ENCODE data around the gene PSD4.

Gene PSD4

DNA sequence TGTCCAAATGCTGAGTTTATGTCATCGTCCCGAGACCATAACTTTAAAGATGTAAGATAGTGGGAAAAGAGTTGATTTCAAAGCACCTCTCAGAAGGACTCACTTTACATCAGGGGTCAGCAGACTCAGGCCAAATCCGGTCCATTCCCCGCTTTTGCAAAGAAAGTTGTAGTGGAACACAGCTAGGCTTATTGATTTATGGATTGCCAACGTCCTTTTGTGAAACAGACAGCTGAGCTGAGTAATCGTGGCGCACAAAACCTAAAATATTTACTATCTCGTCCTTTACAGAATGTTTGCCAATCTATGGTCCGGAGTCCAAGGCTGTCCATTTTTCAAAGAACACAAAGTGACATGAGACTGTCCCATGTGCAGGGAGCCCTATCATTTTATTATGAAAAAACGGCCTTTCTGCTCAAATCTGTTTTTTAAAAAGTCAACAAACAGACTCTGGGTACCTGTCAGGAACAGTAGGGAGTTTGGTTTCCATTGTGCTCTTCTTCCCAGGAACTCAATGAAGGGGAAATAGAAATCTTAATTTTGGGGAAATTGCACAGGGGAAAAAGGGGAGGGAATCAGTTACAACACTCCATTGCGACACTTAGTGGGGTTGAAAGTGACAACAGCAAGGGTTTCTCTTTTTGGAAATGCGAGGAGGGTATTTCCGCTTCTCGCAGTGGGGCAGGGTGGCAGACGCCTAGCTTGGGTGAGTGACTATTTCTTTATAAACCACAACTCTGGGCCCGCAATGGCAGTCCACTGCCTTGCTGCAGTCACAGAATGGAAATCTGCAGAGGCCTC is 46.7 kb upstream of the PSD4 start, which contains the start of gene IL1RN:
Gene IL1RN (plus strand): TSS at position 754 of the 801 bp plus-strand sequence. CDS start 27 bp downstream, at position 781.
- Histone ChIP-seq H3K4me3 (ENCODE audit: low read length) (no peak within 1 kb of the TSS), H3K9ac (ENCODE audit: low read length) (no peak within 1 kb of the TSS), H3K4me1 (ENCODE audit: low read length) (peaks cover 23% of the 10 kb centered on the region), H3K36me3 (replicated peaks; ENCODE audit: insufficient read depth, low read length) (no peaks in the 10 kb centered on the region), H3F3A (ENCODE audit: insufficient read depth, low read length) (peaks cover 5% of the 10 kb centered on the region; the same call in 1 of the 2 replicates), H3K4me2 (ENCODE audit: low read depth, low read length) (no peak within 1 kb of the TSS), H3K27me3 (replicated peaks; ENCODE audit: insufficient read depth, low read length) (no peaks in the 10 kb centered on the region), H3K27ac (ENCODE audit: low read length) (no peak within 1 kb of the TSS), H3K79me2 (ENCODE audit: low read length) (no peaks in the 10 kb centered on the region), H4K20me1 (ENCODE audit: insufficient read depth, low read length) (no peaks in the 10 kb centered on the region), H3K9me2 (replicated peaks; ENCODE audit: insufficient read depth, low read length) (no peaks in the 10 kb centered on the region), H3K9me3 (replicated peaks; ENCODE audit: insufficient read depth, low read length) (no peaks in the 10 kb centered on the region), H2AFZ (ENCODE audit: low read length) (no peak within 1 kb of the TSS)
- no peak for TF ChIP-seq EZH2phosphoT487 (IDR thresholded peaks at IDR 0.05; ENCODE audit: low read length)
- TF ChIP-seq, protein P1, sequence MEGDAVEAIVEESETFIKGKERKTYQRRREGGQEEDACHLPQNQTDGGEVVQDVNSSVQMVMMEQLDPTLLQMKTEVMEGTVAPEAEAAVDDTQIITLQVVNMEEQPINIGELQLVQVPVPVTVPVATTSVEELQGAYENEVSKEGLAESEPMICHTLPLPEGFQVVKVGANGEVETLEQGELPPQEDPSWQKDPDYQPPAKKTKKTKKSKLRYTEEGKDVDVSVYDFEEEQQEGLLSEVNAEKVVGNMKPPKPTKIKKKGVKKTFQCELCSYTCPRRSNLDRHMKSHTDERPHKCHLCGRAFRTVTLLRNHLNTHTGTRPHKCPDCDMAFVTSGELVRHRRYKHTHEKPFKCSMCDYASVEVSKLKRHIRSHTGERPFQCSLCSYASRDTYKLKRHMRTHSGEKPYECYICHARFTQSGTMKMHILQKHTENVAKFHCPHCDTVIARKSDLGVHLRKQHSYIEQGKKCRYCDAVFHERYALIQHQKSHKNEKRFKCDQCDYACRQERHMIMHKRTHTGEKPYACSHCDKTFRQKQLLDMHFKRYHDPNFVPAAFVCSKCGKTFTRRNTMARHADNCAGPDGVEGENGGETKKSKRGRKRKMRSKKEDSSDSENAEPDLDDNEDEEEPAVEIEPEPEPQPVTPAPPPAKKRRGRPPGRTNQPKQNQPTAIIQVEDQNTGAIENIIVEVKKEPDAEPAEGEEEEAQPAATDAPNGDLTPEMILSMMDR (IDR thresholded peaks at IDR 0.05; ENCODE audit: low read length) = no peak
- TF ChIP-seq EZH2 (optimal IDR thresholded peaks at IDR 0.05; ENCODE audit: low read depth, low read length) = no peak
- DNase-seq = no peak

DNA sequence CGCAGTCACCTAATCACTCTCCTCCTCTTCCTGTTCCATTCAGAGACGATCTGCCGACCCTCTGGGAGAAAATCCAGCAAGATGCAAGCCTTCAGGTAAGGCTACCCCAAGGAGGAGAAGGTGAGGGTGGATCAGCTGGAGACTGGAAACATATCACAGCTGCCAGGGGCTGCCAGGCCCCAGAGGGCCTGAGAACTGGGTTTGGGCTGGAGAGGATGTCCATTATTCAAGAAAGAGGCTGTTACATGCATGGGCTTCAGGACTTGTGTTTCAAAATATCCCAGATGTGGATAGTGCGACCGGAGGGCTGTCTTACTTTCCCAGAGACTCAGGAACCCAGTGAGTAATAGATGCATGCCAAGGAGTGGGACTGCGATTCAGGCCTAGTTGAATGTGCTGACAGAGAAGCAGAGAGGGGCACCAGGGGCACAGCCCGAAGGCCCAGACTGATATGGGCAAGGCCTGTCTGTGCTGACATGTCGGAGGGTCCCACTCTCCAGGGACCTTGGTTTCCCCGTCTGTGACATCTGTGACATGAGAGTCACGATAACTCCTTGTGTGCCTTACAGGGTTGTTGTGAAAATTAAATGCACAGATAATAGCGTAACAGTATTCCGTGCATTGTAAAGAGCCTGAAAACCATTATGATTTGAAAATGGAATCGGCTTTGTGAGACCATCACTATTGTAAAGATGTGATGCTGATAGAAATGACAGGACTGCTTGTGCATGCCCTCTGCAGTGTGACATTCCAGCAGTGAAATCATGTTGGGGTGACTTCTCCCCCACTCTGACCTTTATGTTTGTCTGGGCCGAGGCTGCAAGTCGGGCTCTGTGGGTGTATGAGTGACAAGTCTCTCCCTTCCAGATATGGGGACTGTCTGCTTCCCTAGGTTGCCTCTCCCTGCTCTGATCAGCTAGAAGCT is 45.9 kb upstream of the PSD4 start:
- Histone ChIP-seq H3F3A (ENCODE audit: insufficient read depth, low read length) (peaks cover 5% of the 10 kb centered on the region; the same call in 1 of the 2 replicates), H3K27me3 (replicated peaks; ENCODE audit: insufficient read depth, low read length) (no peaks in the 10 kb centered on the region), H3K4me1 (ENCODE audit: low read length) (peaks cover 23% of the 10 kb centered on the region), H2AFZ (ENCODE audit: low read length) (no peak overlapping the region), H3K79me2 (ENCODE audit: low read length) (no peaks in the 10 kb centered on the region), H3K4me3 (ENCODE audit: low read length) (no peak overlapping the region), H3K9ac (ENCODE audit: low read length) (no peak overlapping the region), H3K9me3 (replicated peaks; ENCODE audit: insufficient read depth, low read length) (no peaks in the 10 kb centered on the region), H4K20me1 (ENCODE audit: insufficient read depth, low read length) (no peaks in the 10 kb centered on the region), H3K4me2 (ENCODE audit: low read depth, low read length) (no peak overlapping the region), H3K36me3 (replicated peaks; ENCODE audit: insufficient read depth, low read length) (no peaks in the 10 kb centered on the region), H3K27ac (ENCODE audit: low read length) (no peak overlapping the region), H3K9me2 (replicated peaks; ENCODE audit: insufficient read depth, low read length) (no peaks in the 10 kb centered on the region)
- TF ChIP-seq EZH2phosphoT487 (IDR thresholded peaks at IDR 0.05; ENCODE audit: low read length) (no peak), EZH2 (optimal IDR thresholded peaks at IDR 0.05; ENCODE audit: low read depth, low read length) (no peak)
- TF ChIP-seq, protein P1 (IDR thresholded peaks at IDR 0.05; ENCODE audit: low read length) = no peak
- no peak for DNase-seq

DNA sequence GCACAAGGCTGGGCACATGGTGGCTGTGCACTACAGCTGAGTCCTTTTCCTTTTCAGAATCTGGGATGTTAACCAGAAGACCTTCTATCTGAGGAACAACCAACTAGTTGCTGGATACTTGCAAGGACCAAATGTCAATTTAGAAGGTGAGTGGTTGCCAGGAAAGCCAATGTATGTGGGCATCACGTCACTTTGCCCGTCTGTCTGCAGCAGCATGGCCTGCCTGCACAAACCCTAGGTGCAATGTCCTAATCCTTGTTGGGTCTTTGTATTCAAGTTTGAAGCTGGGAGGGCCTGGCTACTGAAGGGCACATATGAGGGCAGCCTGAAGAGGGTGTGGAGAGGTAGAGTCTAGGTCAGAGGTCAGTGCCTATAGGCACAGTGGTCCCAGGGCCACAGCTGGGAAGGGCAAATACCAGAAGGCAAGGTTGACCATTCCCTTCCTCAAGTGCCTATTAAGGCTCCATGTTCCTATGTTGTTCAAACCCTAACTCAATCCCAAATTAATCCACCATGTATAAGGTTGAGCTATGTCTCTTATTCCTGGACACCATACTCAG is 44.2 kb upstream of the PSD4 start:
- H3K27me3 ChIP-seq (replicated peaks; ENCODE audit: insufficient read depth, low read length) = no peaks in the 10 kb centered on the region
- H3K36me3 ChIP-seq (replicated peaks; ENCODE audit: insufficient read depth, low read length) = no peaks in the 10 kb centered on the region
- TF ChIP-seq, protein P1 (IDR thresholded peaks at IDR 0.05; ENCODE audit: low read length) = no peak
- H3K4me3 ChIP-seq (ENCODE audit: low read length) = no peak overlapping the region
- no peak overlapping the region for H3K4me2 ChIP-seq (ENCODE audit: low read depth, low read length)
- no peaks in the 10 kb centered on the region for H3F3A ChIP-seq (ENCODE audit: insufficient read depth, low read length)
- no peaks in the 10 kb centered on the region for H3K9me2 ChIP-seq (replicated peaks; ENCODE audit: insufficient read depth, low read length)
- H3K27ac ChIP-seq (ENCODE audit: low read length) = no peak overlapping the region
- no peaks in the 10 kb centered on the region for H4K20me1 ChIP-seq (ENCODE audit: insufficient read depth, low read length)
- peaks cover 8% of the 10 kb centered on the region for H3K4me1 ChIP-seq (ENCODE audit: low read length)
- DNase-seq = no peak
- no peak overlapping the region for H3K9ac ChIP-seq (ENCODE audit: low read length)
- H2AFZ ChIP-seq (ENCODE audit: low read length) = no peak overlapping the region
- H3K79me2 ChIP-seq (ENCODE audit: low read length) = no peaks in the 10 kb centered on the region
- H3K9me3 ChIP-seq (replicated peaks; ENCODE audit: insufficient read depth, low read length) = no peaks in the 10 kb centered on the region
